HUDEP-2 (cell line): ENCODE measurements around the gene COX19.

Experiments
- DNase-seq, 76 experiments: peaks; one replicate each; lab custom pipeline; 2025; ENCODE audit not compliant: unreplicated experiment in 76 of 76; lab: John Stamatoyannopoulos, UW

COX19 gene

DNA sequence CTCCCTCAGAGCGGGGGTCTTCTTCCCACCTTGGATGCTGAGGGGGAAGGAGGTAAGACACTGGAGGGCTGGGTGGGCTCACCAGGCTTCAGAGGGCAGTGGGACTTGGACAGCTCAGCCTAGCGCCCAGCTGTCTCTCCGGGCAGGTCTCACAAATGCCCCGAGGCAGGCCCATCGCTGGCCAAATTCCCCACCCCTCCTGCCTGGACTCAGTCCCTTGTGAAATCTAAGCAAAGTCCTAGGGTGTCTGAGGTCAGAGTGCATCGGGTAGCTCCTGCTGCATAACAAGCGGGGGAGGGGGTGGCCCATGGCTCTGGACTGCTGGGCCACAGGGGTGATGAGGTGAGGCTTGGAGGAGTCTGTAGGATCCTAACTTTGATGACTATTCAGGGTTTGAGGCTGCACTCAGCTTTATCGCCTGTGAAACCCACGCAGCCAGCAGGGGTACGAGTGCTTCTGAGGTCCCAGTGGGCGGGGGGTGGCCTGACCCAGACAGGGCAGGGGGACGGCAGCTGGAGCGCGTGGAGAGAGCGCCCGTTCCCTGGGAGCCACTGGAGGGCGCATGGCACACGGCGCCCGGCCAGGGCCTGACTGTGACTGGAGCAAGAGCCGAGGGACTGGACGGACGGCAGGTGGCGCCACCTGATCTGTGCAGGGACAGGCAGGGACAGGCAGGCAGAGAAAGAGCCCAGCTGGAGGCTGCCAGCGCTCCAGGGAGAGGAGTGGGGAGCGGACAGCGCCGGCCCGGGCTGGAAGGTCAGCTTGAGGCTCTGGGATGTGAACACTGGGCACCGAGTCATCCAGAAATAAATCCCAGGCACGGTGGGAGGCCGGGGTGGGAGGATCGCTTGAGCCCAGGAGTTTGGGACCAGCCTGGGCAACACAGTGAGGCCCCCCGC, 17.6 kb upstream of the COX19 start:
- DNase-seq: peak in 74 of 76 experiments; percentile 36 to 99 (median 90)

DNA sequence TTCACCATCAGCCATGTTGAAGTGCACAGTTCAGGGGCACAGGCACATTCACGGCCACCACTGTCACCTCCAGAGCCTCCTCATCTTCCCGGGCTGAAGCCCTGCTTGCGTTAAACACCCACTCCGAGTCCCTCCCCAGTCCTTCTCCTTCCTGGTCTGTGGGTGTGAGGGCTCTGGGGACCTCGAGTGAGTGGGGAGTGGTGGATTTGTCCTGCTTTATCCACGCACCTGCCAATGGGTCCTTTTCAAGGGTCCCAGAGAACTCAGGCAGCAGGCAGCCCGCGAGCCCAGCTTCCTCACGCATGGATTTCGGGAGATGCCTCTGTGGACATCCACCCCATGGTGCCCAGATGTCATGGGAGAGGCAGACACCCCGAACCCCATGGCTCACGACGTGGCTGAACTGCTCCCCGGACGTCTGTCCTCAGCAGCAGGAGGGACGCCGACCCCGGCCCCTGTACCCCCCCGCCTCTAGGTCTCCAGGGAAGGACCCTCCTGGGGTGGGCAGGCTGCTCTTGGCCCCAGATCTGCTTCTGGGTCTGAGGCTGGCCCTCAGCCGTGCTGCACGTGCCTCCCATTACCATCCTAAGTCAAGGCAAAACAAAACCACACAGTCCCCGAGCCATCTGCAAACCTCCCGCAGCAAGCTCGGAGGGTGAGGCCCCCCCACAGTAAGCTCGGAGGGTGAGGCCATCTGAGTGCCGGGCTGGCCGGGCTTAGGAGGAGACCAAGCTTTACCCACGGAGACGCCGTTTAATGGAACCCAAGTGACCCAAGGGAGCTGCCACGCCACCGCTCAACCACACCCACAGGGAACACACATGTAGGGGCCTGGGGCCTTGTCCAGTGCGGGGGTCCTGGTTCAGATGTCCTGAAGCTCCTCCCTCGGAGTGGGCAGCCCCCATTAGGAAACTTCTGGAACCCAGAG, 16.6 kb upstream of the COX19 start:
- no peak for DNase-seq

DNA sequence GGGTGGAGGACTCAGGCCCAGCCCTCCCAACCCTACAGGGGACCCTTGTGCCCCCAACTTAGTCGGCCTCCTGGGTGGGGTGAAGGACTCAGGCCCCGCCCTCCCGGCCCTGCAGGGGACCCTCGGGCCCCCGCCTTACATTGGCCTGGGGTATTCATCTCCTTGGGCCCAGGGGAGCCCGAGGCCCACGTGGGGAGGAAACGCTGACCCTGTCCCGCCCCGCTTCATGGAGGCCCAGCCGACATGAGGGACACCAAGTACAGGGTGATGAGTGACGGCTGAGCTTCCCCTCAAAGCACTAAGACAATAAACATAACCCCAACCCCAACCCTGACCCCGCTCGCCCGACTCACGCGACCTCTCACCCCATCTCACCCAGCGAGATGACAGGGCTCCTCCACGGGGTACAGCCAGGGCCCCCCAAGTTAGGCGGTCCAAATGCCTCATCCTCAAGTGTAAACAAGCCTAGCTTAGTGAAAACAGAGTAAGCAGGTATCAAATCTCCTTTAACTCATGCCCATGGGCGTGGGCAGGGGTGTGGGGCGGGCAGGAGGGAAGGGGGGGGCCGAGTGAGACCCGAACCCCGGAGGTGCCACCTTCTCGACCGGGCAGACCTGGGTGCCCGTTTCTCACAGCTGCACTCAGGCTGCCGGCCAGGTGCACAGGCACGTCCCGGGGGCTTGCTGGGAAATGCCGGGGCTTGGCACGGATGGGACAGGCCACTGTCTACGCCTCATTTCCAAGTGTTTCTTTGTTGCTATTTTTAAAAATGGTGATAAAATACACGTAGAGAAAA, 15.8 kb upstream of the COX19 start:
- DNase-seq: no peak

DNA sequence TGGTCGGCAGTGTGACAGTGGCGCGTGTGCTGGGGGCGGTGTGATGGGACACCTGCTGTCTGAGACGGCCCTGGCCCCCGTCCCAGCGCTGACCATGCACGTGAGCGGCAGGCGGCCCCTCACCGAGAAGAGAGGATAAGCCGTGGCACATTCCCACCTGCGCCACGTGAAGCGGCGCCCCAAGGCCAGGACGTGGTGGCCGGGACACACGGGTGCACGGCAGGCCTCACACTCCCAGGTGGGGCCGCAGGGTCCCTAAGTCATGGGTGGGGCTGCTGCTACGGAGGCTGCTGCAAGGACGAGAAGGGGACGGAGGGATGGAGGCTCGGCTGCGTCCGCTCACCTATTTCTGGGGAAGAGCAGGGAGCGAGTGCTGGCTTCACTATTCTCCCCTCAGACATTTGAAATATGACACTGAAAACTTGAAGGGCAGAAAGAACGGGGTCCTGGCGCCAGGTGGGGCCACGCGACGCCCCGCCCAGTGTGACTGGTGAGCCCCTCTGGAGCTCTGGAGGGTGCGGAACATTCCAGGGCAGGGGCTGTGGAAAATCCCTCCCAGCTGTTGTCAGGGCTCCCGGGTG, 15.1 kb upstream of the COX19 start:
- DNase-seq: no peak

- DNase-seq: no peak
Observed at GRCh38 chr7:988963-989529, 13.7 kb upstream of the COX19 start.

- peak in 2 of 76 experiments; percentile 21 to 31 for DNase-seq
Observed at GRCh38 chr7:988426-988911, 13.1 kb upstream of the COX19 start.

- no peak for DNase-seq
Observed at GRCh38 chr7:987909-988308, 12.6 kb upstream of the COX19 start.

DNA sequence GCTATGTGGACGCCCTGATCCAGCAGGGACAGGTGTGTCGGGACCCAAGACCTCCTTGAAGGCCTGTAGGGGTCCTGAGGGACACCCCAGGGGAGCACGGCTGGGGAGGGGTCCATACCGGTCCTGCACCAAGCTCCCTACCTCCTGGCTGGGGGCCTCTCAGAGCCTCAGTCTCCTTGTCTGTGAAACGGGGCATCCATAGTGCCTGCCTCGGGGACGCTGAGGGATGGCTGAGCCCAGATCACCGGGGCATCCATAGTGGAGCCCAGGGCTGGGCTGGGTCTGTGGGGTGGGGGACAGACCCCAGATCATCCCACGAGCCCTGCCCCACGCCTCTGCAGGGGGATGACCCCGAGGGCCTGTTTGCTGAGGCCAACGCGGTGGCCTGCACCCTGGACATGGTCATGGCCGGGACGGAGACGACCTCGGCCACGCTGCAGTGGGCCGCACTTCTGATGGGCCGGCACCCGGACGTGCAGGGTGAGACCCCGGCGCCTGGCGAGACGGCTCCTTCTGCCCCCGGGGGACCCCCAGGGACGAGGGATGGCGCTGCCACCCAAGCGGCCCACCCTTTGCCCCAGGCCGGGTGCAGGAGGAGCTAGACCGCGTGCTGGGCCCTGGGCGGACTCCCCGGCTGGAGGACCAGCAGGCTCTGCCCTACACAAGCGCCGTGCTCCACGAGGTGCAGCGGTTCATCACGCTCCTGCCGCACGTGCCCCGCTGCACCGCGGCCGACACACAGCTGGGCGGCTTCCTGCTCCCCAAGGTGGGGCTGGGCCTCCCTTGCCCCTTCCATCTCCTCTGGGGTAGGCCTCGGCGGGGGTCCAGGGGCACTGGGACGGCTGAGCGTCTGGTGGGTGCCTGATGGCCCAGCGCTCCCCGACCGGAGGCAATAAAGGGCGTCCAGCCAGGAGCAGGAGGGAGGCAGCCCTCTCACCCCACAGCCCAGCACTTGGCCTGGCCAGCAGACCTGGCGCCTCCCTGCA, 11.7 kb upstream of the COX19 start:
- DNase-seq: no peak

GRCh38 chr7:985915-986741, 10.8 kb upstream of the COX19 start:
- DNase-seq: peak in 58 of 76 experiments; percentile 5 to 82 (median 52)

DNA sequence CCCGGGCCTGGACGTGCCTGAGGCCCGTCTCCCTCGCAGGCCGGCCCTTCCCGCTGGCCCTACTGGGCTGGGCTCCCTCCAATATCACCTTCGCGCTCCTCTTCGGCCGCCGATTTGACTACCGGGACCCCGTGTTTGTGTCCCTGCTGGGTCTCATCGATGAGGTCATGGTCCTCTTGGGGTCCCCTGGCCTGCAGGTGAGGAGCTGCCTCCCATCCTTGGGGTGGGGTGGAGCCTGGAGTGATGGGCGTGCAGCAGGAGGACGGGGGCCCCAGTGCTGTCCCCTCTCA, 9.7 kb upstream of the COX19 start:
- DNase-seq: no peak

- DNase-seq: no peak
Observed at GRCh38 chr7:984361-985126, 9.2 kb upstream of the COX19 start.

- no peak for DNase-seq
Observed at GRCh38 chr7:983616-984071, 8.3 kb upstream of the COX19 start.

DNA sequence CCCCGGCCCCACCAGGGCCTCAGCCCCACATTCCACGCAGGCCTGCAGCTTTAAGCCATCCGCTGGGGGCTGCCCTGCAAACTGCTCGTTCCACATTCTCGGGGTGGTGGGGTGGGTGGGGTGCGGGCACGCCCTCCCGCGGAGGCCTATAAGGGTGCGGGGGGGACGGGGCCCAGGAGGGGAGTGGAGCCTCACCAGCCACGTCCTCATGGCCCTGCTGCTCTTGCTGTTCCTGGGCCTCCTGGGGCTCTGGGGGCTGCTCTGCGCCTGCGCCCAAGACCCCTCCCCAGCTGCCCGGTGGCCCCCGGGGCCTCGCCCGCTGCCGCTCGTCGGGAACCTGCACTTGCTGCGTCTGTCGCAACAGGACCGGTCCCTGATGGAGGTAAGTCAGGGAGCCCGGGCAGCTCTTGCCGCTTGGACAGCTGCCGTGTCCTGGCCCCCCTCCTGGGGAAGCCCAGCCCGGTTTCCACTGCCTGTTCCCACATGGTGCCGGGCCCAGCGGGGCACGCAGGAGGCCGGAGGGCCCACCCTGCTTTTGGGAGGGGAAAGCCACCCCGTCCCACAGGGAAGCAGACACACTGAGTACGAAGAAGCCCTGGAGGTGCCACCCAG, 7.8 kb upstream of the COX19 start, which contains the start of gene CYP2W1:
TSS of gene CYP2W1 (plus strand) at position 178 of the 612 bp plus-strand sequence. CDS start at position 209, 31 bp downstream.
- no peak for DNase-seq

GRCh38 chr7:982511-983003, 7.2 kb upstream of the COX19 start:
- no peak for DNase-seq

DNA sequence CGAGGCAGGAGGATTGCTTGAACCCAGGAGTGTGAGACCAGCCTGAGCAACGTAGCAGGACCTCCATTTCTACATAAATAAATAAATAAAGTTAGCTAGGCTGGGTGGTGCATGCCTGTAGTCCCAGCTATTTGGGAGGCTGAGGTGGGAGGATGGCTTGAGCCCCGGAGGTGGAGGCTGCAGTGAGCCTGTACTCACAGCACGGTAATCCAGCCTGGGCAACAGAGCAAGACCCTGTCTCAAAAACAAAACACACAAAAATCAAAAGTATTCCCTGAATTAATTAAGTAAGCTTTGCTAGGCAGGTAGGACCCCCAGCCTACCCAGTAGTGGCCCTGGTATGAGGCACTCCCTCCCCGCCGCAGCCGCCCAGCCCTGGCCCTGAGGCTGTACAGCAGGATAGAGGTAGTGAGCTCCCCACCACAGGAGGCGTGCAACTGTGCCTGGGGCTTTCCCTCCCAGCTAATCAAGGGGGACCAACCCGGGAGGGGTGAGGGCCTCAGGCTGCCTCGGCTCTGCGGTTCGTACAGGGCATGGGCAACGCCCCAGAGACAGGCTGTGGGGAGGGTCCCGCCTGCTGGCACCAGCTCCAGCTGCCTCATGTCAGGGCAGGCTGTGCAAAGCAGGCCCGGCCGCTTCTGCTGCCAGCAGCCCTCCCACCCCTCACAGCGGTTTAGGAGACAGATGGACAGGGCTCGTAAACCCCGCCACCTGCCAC, 6.6 kb upstream of the COX19 start:
- DNase-seq: no peak
